ENCODE results near the gene CRP.

The CRP gene, protein sequence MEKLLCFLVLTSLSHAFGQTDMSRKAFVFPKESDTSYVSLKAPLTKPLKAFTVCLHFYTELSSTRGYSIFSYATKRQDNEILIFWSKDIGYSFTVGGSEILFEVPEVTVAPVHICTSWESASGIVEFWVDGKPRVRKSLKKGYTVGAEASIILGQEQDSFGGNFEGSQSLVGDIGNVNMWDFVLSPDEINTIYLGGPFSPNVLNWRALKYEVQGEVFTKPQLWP

DNA sequence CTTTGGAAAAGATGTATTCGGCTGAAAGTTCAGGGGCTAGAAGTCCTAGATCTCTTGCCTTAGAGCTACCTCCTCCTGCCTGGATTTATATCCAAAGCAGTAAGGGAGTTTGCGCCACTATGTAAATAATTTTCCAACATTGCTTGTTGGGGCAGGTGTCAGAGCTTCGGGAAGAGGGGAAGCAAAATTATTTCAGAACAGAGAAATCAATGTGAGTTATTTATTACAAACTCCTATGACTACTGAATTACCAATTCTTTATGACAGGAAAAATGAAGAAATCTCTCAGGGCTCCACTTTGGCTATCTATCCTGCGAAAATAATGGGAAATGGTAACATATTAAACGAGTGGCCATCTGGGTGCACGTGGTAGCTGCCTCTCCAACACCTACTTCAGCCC is at the start of gene CRP:
TSS of gene CRP (minus strand) at position 61 of the 400 bp plus-strand sequence. CDS start 104 bp downstream, outside the sequence.
- no peak for TF ChIP-seq POLR2A (IDR thresholded peaks at IDR 0.05; ENCODE audit: extremely low read depth, insufficient read length)
- TF ChIP-seq, protein P1, sequence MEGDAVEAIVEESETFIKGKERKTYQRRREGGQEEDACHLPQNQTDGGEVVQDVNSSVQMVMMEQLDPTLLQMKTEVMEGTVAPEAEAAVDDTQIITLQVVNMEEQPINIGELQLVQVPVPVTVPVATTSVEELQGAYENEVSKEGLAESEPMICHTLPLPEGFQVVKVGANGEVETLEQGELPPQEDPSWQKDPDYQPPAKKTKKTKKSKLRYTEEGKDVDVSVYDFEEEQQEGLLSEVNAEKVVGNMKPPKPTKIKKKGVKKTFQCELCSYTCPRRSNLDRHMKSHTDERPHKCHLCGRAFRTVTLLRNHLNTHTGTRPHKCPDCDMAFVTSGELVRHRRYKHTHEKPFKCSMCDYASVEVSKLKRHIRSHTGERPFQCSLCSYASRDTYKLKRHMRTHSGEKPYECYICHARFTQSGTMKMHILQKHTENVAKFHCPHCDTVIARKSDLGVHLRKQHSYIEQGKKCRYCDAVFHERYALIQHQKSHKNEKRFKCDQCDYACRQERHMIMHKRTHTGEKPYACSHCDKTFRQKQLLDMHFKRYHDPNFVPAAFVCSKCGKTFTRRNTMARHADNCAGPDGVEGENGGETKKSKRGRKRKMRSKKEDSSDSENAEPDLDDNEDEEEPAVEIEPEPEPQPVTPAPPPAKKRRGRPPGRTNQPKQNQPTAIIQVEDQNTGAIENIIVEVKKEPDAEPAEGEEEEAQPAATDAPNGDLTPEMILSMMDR (IDR thresholded peaks at IDR 0.05; ENCODE audit: low read depth, low read length), result no peak
- TF ChIP-seq, protein P2, sequence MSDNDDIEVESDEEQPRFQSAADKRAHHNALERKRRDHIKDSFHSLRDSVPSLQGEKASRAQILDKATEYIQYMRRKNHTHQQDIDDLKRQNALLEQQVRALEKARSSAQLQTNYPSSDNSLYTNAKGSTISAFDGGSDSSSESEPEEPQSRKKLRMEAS (IDR thresholded peaks at IDR 0.05; ENCODE audit: low read depth, low read length), result no peak
- no peak for TF ChIP-seq MYC (IDR thresholded peaks at IDR 0.05; ENCODE audit: low read depth, low read length)
- no peak within 1 kb of the TSS for H3K4me3 ChIP-seq (ENCODE audit: low read depth, low read length)
- DNase-seq (ENCODE audit: low read depth), result no peak

DNA sequence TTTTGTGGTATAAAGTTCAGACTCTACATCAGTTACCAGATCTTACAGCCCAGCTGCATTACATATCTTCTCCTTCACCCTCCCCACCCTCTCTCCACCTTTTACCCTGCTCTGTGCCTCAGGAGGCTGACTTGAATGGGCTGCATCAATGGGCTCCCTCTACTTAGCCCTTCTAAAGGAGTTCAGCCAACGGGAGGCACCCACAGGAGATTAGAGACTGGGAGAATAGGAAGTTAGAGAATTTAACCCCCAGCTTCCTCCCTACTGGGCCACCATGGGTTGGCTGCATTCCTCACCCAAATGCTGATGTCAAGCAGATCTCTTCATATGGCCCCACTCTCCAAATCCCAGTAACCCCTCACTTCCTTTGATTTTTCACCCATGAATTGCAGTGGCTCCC is 49.3 kb upstream of the CRP start:
- TF ChIP-seq, protein P2 (IDR thresholded peaks at IDR 0.05; ENCODE audit: low read depth, low read length), result no peak
- TF ChIP-seq MYC (IDR thresholded peaks at IDR 0.05; ENCODE audit: low read depth, low read length), result no peak
- no peak for TF ChIP-seq POLR2A (IDR thresholded peaks at IDR 0.05; ENCODE audit: extremely low read depth, insufficient read length)
- TF ChIP-seq, protein P1 (IDR thresholded peaks at IDR 0.05; ENCODE audit: low read depth, low read length), result no peak
- no peak for DNase-seq (ENCODE audit: low read depth)
- H3K4me3 ChIP-seq (ENCODE audit: low read depth, low read length), result no peak overlapping the region

DNA sequence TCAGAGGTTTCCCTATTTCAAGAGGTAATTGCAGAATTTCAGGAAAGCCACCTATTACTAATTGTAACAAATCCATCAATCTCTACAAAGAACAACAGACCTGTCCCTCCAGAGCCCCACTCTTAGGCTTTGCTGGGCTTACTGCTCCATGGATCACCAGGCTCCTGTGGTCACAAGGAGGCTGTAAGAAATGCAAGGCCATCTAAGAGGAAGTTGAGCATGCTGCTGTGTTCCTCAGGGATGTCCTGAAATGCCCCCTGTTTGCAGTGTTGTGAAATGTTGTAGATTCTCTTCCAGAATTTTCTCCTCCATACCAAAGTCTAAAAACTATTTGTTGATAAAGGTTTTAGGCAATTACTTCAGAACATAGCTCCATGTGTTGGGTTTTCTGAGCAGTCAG is 42.0 kb upstream of the CRP start:
- TF ChIP-seq MYC (IDR thresholded peaks at IDR 0.05; ENCODE audit: low read depth, low read length), result peak; percentile 18; the same call in 1 of the 2 replicates
- no peak for TF ChIP-seq POLR2A (IDR thresholded peaks at IDR 0.05; ENCODE audit: extremely low read depth, insufficient read length)
- TF ChIP-seq, protein P2 (IDR thresholded peaks at IDR 0.05; ENCODE audit: low read depth, low read length), result peak; percentile 46
- no peak overlapping the region for H3K4me3 ChIP-seq (ENCODE audit: low read depth, low read length)
- peak; percentile 72 for DNase-seq (ENCODE audit: low read depth)

DNA sequence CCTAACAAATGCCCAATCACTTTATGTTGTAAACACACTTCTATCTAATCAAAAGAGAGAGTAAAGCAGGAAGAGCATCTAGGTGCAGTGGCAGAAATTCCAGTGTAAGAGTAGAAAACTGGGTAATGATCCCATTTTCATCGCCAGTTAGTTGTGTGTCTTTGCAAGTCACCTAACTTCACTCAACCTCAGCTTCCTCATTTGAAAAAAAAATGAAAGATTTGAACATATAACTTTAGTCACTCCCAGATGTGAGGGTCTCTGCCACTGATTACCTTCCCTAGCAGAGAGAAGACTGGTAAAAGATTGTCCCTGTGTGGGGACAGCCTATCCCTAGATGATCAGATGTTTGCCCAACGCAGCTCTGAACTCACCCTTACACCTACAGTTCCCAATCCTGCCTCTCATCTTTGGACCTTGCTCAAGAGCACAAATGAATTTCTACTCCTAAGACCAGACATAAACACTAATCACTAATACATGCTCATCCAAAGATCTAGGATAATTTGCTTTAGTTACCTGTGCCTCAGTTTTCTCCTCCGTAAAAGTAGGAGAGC is 41.1 kb upstream of the CRP start:
- DNase-seq (ENCODE audit: low read depth), result peak; percentile 5
- no peak overlapping the region for H3K4me3 ChIP-seq (ENCODE audit: low read depth, low read length)
- TF ChIP-seq POLR2A (IDR thresholded peaks at IDR 0.05; ENCODE audit: extremely low read depth, insufficient read length), result no peak
- TF ChIP-seq MYC (IDR thresholded peaks at IDR 0.05; ENCODE audit: low read depth, low read length), result no peak
- TF ChIP-seq, protein P1 (IDR thresholded peaks at IDR 0.05; ENCODE audit: low read depth, low read length), result no peak
- TF ChIP-seq, protein P2 (IDR thresholded peaks at IDR 0.05; ENCODE audit: low read depth, low read length), result no peak

DNA sequence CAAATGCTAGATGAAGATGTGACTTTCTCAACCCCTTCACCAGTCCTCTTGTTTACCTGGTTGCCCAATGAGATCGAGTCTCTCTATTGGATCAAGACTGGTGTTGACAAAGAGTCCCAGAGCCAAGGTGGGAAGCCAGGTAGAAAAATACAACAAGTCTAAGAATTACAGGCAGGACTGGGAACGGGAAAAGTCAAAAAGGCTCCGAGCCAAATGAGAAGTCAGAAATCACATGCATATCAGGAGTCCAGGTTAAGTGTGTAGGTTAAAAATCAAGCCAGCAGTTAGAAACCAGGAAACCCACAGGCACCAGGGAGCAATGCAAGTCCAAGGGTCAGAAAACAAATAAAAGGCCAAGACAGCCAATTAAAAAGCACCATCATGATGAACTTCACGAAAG is 39.0 kb upstream of the CRP start:
- no peak for DNase-seq (ENCODE audit: low read depth)
- no peak overlapping the region for H3K4me3 ChIP-seq (ENCODE audit: low read depth, low read length)
- TF ChIP-seq, protein P1 (IDR thresholded peaks at IDR 0.05; ENCODE audit: low read depth, low read length), result no peak

DNA sequence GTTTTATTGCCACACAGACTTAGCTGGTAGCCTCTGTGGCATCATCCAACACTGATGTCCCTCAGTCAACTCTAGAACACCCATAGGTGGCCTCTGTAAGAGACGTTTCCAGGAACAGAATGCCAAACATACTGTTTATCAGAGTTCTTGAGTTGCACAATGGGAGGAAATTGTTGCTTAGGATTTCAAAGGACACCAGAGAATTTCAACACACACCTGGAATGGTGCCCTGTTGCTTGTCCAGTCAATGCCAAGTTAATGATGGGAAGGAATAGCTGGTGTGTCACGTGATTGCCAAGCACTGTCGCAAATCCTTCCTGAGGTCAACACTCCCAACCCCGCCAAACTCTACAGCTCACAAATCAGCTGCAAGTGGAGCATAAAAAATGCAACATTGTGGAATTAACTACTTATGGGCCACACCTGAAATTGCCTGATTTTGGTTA is 37.8 kb upstream of the CRP start:
- TF ChIP-seq POLR2A (IDR thresholded peaks at IDR 0.05; ENCODE audit: extremely low read depth, insufficient read length) (no peak), MYC (IDR thresholded peaks at IDR 0.05; ENCODE audit: low read depth, low read length) (no peak)
- TF ChIP-seq, protein P2 (IDR thresholded peaks at IDR 0.05; ENCODE audit: low read depth, low read length), result no peak
- TF ChIP-seq, protein P1 (IDR thresholded peaks at IDR 0.05; ENCODE audit: low read depth, low read length), result no peak
- DNase-seq (ENCODE audit: low read depth), result no peak
- no peak overlapping the region for H3K4me3 ChIP-seq (ENCODE audit: low read depth, low read length)
